K562 (cell line): ENCODE results near the gene SDC1. TPM values are rescaled to one million over a fixed set of nuclear protein-coding genes. Genes with fewer than 3 reads are reported as not detected.

Experiments
- ATAC-seq: fragments of 200-7000 bp; cut with Tn5 transposase; 3 replicates; pipeline ENCODE4 v1.9.1; 2020; ENCODE audit warnings: moderate library complexity
- BruUV-seq: library from RNA; stranded (reverse); fragments of 400-500 nt; replicated peaks from 2 replicates; lab custom pipeline; 2021; lab: Mats Ljungman, UMichigan
- CTCF ChIA-PET: fragments of 300-600 bp; formaldehyde crosslinking; extraction: SDS; loops from one replicate; lab custom pipeline; 2021; ENCODE audit warnings: low intra/inter-chr PET ratio; lab: Yijun Ruan, JAX
- POLR2A ChIA-PET: fragments of 300-600, 350-650 bp; sonication (Branson Sonifier 250); formaldehyde crosslinking; extraction: SDS; loops from one replicate; lab custom pipeline; 2021; ENCODE audit warnings: antibody characterized with exemption, inconsistent platforms; lab: Yijun Ruan, JAX
- DNase-seq, 4 experiments: peaks; one replicate each; pipeline versions ENCODE4 v3.0.0 to v3.0.0-alpha.2; 2011 to 2018; ENCODE audit warnings: low spot score in 3 of 4, mixed read lengths in 3 of 4; ENCODE audit errors: extremely low read depth in 1 of 4
- FAIRE-seq: peaks from 2 replicates; lab custom pipeline; 2011; peaks lifted over from hg19 to GRCh38; lab: Jason Lieb, UNC
- H2AFZ ChIP-seq: 2 replicates; pipeline ENCODE4 v1.6.0; 2011; ENCODE audit warnings: low read depth, low read length, control low read depth, inconsistent platforms
- H3K27ac ChIP-seq: fragments of 200-600 bp; 3 replicates; pipeline ENCODE4 v1.8.0; 2011; ENCODE audit warnings: low read depth, mild to moderate bottlenecking, control low read depth, inconsistent platforms, low read length, moderate library complexity, mixed read lengths; ENCODE audit errors: extremely low read depth
- H3K27me3 ChIP-seq, 2 experiments: fragments of 300-600 bp in 1 of 2; 2 replicates in 1 of 2; 3 replicates in 1 of 2; pipeline versions ENCODE4 v1.6.0 to v1.8.0; 2011; ENCODE audit warnings: inconsistent platforms in 2 of 2, low read length in 2 of 2, mild to moderate bottlenecking in 1 of 2, mixed read lengths in 1 of 2, moderate library complexity in 1 of 2; ENCODE audit not compliant: control insufficient read depth in 2 of 2, insufficient read depth in 2 of 2
- H3K36me3 ChIP-seq: fragments of 300-600 bp; 3 replicates; pipeline ENCODE4 v1.8.0; 2011; ENCODE audit warnings: mild to moderate bottlenecking, low read length, inconsistent platforms; ENCODE audit not compliant: control insufficient read depth, insufficient read depth
- H3K4me1 ChIP-seq, 2 experiments: fragments of 200-600 bp in 1 of 2; replicated peaks in 1 of 2; 2 replicates in 1 of 2; 3 replicates in 1 of 2; pipeline versions ENCODE4 v1.5.1 to v1.8.0; 2011; ENCODE audit warnings: inconsistent platforms in 2 of 2, low read length in 2 of 2, mild to moderate bottlenecking in 1 of 2, mixed read lengths in 1 of 2, moderate library complexity in 1 of 2; ENCODE audit not compliant: control insufficient read depth in 2 of 2, insufficient read depth in 2 of 2
- H3K4me2 ChIP-seq: 2 replicates; pipeline ENCODE4 v1.6.1; 2011; ENCODE audit warnings: low read length, control low read depth, inconsistent platforms, mixed read lengths; ENCODE audit not compliant: insufficient read depth
- H3K4me3 ChIP-seq: fragments of 200-600 bp; sonication (generic), shearing (Covaris generic); 2 replicates; pipeline ENCODE4 v1.5.1; 2016; ENCODE audit warnings: control low read depth, inconsistent platforms
- H3K79me2 ChIP-seq: fragments of 200-600 bp; 3 replicates; pipeline ENCODE4 v1.8.0; 2011; ENCODE audit warnings: low read length, inconsistent platforms; ENCODE audit not compliant: control insufficient read depth, insufficient read depth
- H3K9ac ChIP-seq, 2 experiments: 2 replicates each; pipeline versions ENCODE4 v1.6.0 to v1.6.1; 2011; ENCODE audit warnings: low read depth in 2 of 2, low read length in 2 of 2, control low read depth in 1 of 2, inconsistent platforms in 1 of 2, mild to moderate bottlenecking in 1 of 2, mixed read lengths in 1 of 2; ENCODE audit not compliant: insufficient read depth in 1 of 2
- H3K9me1 ChIP-seq: one replicate; pipeline ENCODE4 v1.6.0; 2011; ENCODE audit warnings: inconsistent platforms, mild to moderate bottlenecking, low read length, moderate library complexity; ENCODE audit not compliant: control insufficient read depth, insufficient read depth
- H3K9me3 ChIP-seq: replicated peaks from 2 replicates; pipeline ENCODE4 v1.5.1; 2011; ENCODE audit warnings: low read depth, low read length, inconsistent platforms; ENCODE audit not compliant: control insufficient read depth, insufficient read depth
- H4K20me1 ChIP-seq: replicated peaks from 2 replicates; pipeline ENCODE4 v1.6.1; 2011; ENCODE audit warnings: low read length, inconsistent platforms, mixed read lengths; ENCODE audit not compliant: control insufficient read depth, insufficient read depth
- CREBBP ChIP-seq: IDR thresholded peaks from one replicate; pipeline ENCODE4 v1.6.1; 2012; ENCODE audit warnings: low read depth, mild to moderate bottlenecking, control low read depth, inconsistent platforms, low read length
- FOXM1 ChIP-seq, 2 experiments: fragments of 450-650 bp in 1 of 2; sonication (generic) in 1 of 2; formaldehyde crosslinking in 1 of 2; IDR thresholded peaks; 2 replicates each; pipeline versions ENCODE4 v1.6.1 to v1.9.0; 2017 to 2022; ENCODE audit warnings: low read depth in 2 of 2, mild to moderate bottlenecking in 2 of 2, missing genetic modification reagents in 1 of 2, moderate library complexity in 1 of 2
- HNRNPLL ChIP-seq: fragments of 200-400 bp; formaldehyde crosslinking; IDR thresholded peaks from 2 replicates; pipeline ENCODE4 v1.6.1; 2017; ENCODE audit warnings: low read length, low read depth, mild to moderate bottlenecking; ENCODE audit not compliant: poor library complexity, severe bottlenecking
- KDM5B ChIP-seq: fragments of 200-600 bp; sonication (generic); IDR thresholded peaks from 2 replicates; pipeline ENCODE4 v1.6.1; 2012; ENCODE audit warnings: low read depth, mild to moderate bottlenecking, moderate library complexity, low read length, control low read depth, inconsistent platforms; ENCODE audit not compliant: insufficient replicate concordance
- STAT5A ChIP-seq: IDR thresholded peaks from 2 replicates; pipeline ENCODE4 v1.6.1; 2012; ENCODE audit warnings: low read length, inconsistent platforms, borderline replicate concordance
- TCF7L2 ChIP-seq: fragments of 150-350 bp; IDR thresholded peaks from 2 replicates; pipeline ENCODE4 v1.6.1; 2016; ENCODE audit warnings: low read depth, mild to moderate bottlenecking, low read length, moderate library complexity
- USF2 ChIP-seq: sonication (generic); formaldehyde crosslinking; IDR thresholded peaks from 2 replicates; pipeline ENCODE4 v1.5.0; 2020; ENCODE audit warnings: missing genetic modification reagents
- ZBTB7A ChIP-seq: IDR thresholded peaks from 2 replicates; pipeline ENCODE4 v1.6.1; 2011; ENCODE audit warnings: low read depth, mild to moderate bottlenecking, low read length, moderate library complexity, borderline replicate concordance; ENCODE audit not compliant: control insufficient read depth
- ZNF124 ChIP-seq: sonication (generic); formaldehyde crosslinking; IDR thresholded peaks from 2 replicates; pipeline ENCODE4 v1.8.1; 2022; ENCODE audit warnings: missing genetic modification reagents
- ZNF41 ChIP-seq: fragments of 250-450 bp; sonication (Bioruptor Pico); conservative IDR thresholded peaks from 2 replicates; pipeline ENCODE4 v1.4.0; 2020; ENCODE audit warnings: mild to moderate bottlenecking
- ZNF444 ChIP-seq: fragments of 250-450 bp; sonication (Bioruptor Pico); IDR thresholded peaks from 2 replicates; pipeline ENCODE4 v1.4.0; 2020; ENCODE audit warnings: mild to moderate bottlenecking, moderate library complexity
- ZNF785 ChIP-seq: fragments of 250-450 bp; sonication (Bioruptor Pico); IDR thresholded peaks from 2 replicates; pipeline ENCODE4 v1.4.0; 2020; ENCODE audit warnings: mild to moderate bottlenecking
- WGBS: fragments of 100-300 bp; shearing (Covaris generic); methylation state at CpG from one replicate; pipeline ENCODE4 v1.1.6; 2016; ENCODE audit warnings: low coverage, mixed read lengths; ENCODE audit not compliant: insufficient coverage; ENCODE audit errors: missing lambda C conversion rate; 5-methylcytosine and 5-hydroxymethylcytosine counted together
- in situ Hi-C: fragments of 300-500 bp; cut with MboI; formaldehyde crosslinking; loops from 4 replicates; pipeline ENCODE4 v1.15.0; 2018; ENCODE audit warnings: inconsistent platforms, mixed read lengths
- intact Hi-C: fragments of 100-400 bp; cut with micrococcal nuclease; formaldehyde crosslinking; loops from 2 replicates; pipeline ENCODE4 v1.14.2; 2022
- polyA plus RNA-seq, 8 experiments: library from polyadenylated mRNA; depleted of rRNA in 4 of 8; stranded (reverse) in 5 of 8; unstranded in 3 of 8; fragments of >200 nt; fragmentation: Nextera tagmentation in 2 of 8; fragmentation: Illumina TruSeq in 1 of 8; extraction: Ambion mirVana in 2 of 8; extraction: Trizol in 1 of 8; gene quantifications; 2 replicates each; pipeline versions ENCODE4 v1.2.1 to v1.2.3, GENCODE V29; 2011 to 2014; ENCODE audit warnings: inconsistent platforms in 1 of 8, missing spikeins in 1 of 8
- total RNA-seq, 7 experiments: library from RNA; depleted of rRNA in 6 of 7; stranded (reverse); fragments of >200 nt in 6 of 7; fragmentation: Illumina TruSeq in 2 of 7; extraction: Trizol in 2 of 7; gene quantifications; 2 replicates each; pipeline versions ENCODE4 v1.2.1 to v1.2.3, GENCODE V29; 2011 to 2021; ENCODE audit warnings: low replicate concordance in 1 of 7

SDC1 gene
- total and polyA plus RNA-seq, 9 of the 15 experiments (the other 6 are each of a cell fraction or from before 2014, with no cell fraction given) = 0.06 to 2.7 (median 0.49) TPM

GRCh38 chr2:20188851-20189250 lies 36.1 kb downstream of the SDC1 start:
- Histone ChIP-seq H3K9me3 (no peaks in the 10 kb centered on the region), H3K4me2 (no peak overlapping the region), H3K79me2 (no peaks in the 10 kb centered on the region), H3K9me1 (no peaks in the 10 kb centered on the region), H4K20me1 (no peaks in the 10 kb centered on the region), H2AFZ (no peak overlapping the region; the same call in 1 of the 2 replicates), H3K4me3 (no peak overlapping the region), H3K9ac (no peak overlapping the region), H3K36me3 (no peaks in the 10 kb centered on the region), H3K27ac (no peak overlapping the region), H3K27me3 (peaks cover 0 to 8% of the 10 kb centered on the region in 2 experiments; a peak in 2 of 5 replicates), H3K4me1 (peaks cover 16 to 25% of the 10 kb centered on the region in 2 experiments)
- 13% methylated on average over 5 of the region's 6 CpGs for WGBS
- TF ChIP-seq KDM5B (no peak), FOXM1 (IDR thresholded peaks at IDR 0.05; ENCODE audit: low read depth) (no peak), FOXM1 (CRISPR knock-in tag; IDR thresholded peaks at IDR 0.05; ENCODE audit: low read depth) (no peak), STAT5A (no peak), USF2 (CRISPR knock-in tag) (no peak), ZNF444 (CRISPR knock-in tag) (no peak), TCF7L2 (no peak), HNRNPLL (no peak), ZBTB7A (no peak), ZNF41 (CRISPR knock-in tag) (no peak), ZNF124 (no peak), ZNF785 (CRISPR knock-in tag) (no peak), CREBBP (no peak)
- no TSS peak for BruUV-seq
- ChIA-PET POLR2A (interaction anchor here (0.5 to 0.7 kb wide), 2 partner anchors 11 to 1326 kb away, joined by 3 read pairs; no protein-coding TSS in a partner anchor), CTCF (no interaction called here)
- in situ Hi-C loops = no loop called here
- ATAC-seq (no peak), DNase-seq (no peak), FAIRE-seq (no peak)
- intact Hi-C loops = no loop called here
